SK-N-SH treated with all-trans-retinoic acid at 6 μM for 48 hours (cell line): ENCODE results near the gene PTPRT.

ENCODE experiments used
- ATAC-seq: fragments of 200-7000 bp; cut with Tn5 transposase; 3 replicates; pipeline ENCODE4 v1.9.1; 2020; ENCODE audit warnings: mild to moderate bottlenecking, moderate library complexity
- BACH2 ChIP-seq: fragments of 250-450 bp; sonication (Bioruptor Pico); IDR thresholded peaks from 2 replicates; pipeline ENCODE4 v1.9.0; 2021; ENCODE audit warnings: mild to moderate bottlenecking, borderline replicate concordance
- CREB5 ChIP-seq: fragments of 250-450 bp; sonication (Bioruptor Pico); IDR thresholded peaks from 2 replicates; pipeline ENCODE4 v1.5.1; 2020; ENCODE audit warnings: low read depth, mild to moderate bottlenecking, moderate library complexity
- CSDC2 ChIP-seq: fragments of 250-450 bp; sonication (Bioruptor Pico); IDR thresholded peaks from 2 replicates; pipeline ENCODE4 v1.5.0; 2020; ENCODE audit warnings: mild to moderate bottlenecking, moderate library complexity
- CSRNP3 ChIP-seq: fragments of 250-450 bp; sonication (Bioruptor Pico); IDR thresholded peaks from 2 replicates; pipeline ENCODE4 v1.5.1; 2021; ENCODE audit warnings: mild to moderate bottlenecking, moderate library complexity
- ISL1 ChIP-seq: fragments of 250-450 bp; sonication (Bioruptor Pico); IDR thresholded peaks from 2 replicates; pipeline ENCODE4 v2.1.2; 2022; ENCODE audit warnings: mild to moderate bottlenecking, moderate library complexity
- OSR1 ChIP-seq: fragments of 250-450 bp; sonication (Bioruptor Pico); IDR thresholded peaks from 2 replicates; pipeline ENCODE4 v1.8.0; 2022; ENCODE audit warnings: moderate library complexity, mild to moderate bottlenecking, inconsistent platforms
- POU6F1 ChIP-seq: fragments of 250-450 bp; sonication (Bioruptor Pico); IDR thresholded peaks from 2 replicates; pipeline ENCODE4 v1.8.0; 2021; ENCODE audit warnings: low read depth, mild to moderate bottlenecking, moderate library complexity, borderline replicate concordance
- PPARA ChIP-seq: fragments of 250-450 bp; sonication (Bioruptor Pico); IDR thresholded peaks from 2 replicates; pipeline ENCODE4 v1.5.0; 2020; ENCODE audit warnings: mild to moderate bottlenecking, borderline replicate concordance
- RARB ChIP-seq: fragments of 250-450 bp; sonication (Bioruptor Pico); IDR thresholded peaks from 2 replicates; pipeline ENCODE4 v1.8.0; 2021; ENCODE audit warnings: mild to moderate bottlenecking, moderate library complexity
- SNAI2 ChIP-seq: fragments of 250-450 bp; sonication (Bioruptor Pico); IDR thresholded peaks from 2 replicates; pipeline ENCODE4 v1.5.0; 2020; ENCODE audit warnings: mild to moderate bottlenecking, moderate library complexity
- TCF4 ChIP-seq: fragments of 250-450 bp; sonication (Bioruptor Pico); IDR thresholded peaks from 2 replicates; pipeline ENCODE4 v1.8.0; 2021; ENCODE audit warnings: mild to moderate bottlenecking, moderate library complexity, borderline replicate concordance
- TOX ChIP-seq: fragments of 250-450 bp; sonication (Bioruptor Pico); IDR thresholded peaks from 2 replicates; pipeline ENCODE4 v1.8.0; 2021; ENCODE audit warnings: mild to moderate bottlenecking, moderate library complexity, borderline replicate concordance
- TSHZ2 ChIP-seq: fragments of 250-450 bp; sonication (Bioruptor Pico); IDR thresholded peaks from 2 replicates; pipeline ENCODE4 v1.5.0; 2020; ENCODE audit warnings: mild to moderate bottlenecking, moderate library complexity
- ZC3H10 ChIP-seq: fragments of 250-450 bp; sonication (Bioruptor Pico); IDR thresholded peaks from 2 replicates; pipeline ENCODE4 v1.5.1; 2021; ENCODE audit warnings: mild to moderate bottlenecking, moderate library complexity
- ZFP3 ChIP-seq: fragments of 250-450 bp; sonication (Bioruptor Pico); IDR thresholded peaks from 2 replicates; pipeline ENCODE4 v1.5.0; 2020; ENCODE audit warnings: mild to moderate bottlenecking, moderate library complexity
- ZFP30 ChIP-seq: fragments of 450-650 bp; formaldehyde crosslinking; IDR thresholded peaks from 2 replicates; pipeline ENCODE4 v1.5.0; 2022; ENCODE audit warnings: mild to moderate bottlenecking, moderate library complexity
- ZNF565 ChIP-seq: fragments of 450-650 bp; formaldehyde crosslinking; conservative IDR thresholded peaks from 2 replicates; pipeline ENCODE4 v1.5.0; 2020; ENCODE audit warnings: low read depth, mild to moderate bottlenecking, moderate library complexity
- ZNF70 ChIP-seq: fragments of 450-650 bp; formaldehyde crosslinking; IDR thresholded peaks from 2 replicates; pipeline ENCODE4 v1.5.0; 2020; ENCODE audit warnings: mild to moderate bottlenecking, moderate library complexity
- ZNF8 ChIP-seq: fragments of 450-650 bp; formaldehyde crosslinking; IDR thresholded peaks from 2 replicates; pipeline ENCODE4 v1.5.0; 2020; ENCODE audit warnings: mild to moderate bottlenecking, moderate library complexity

Gene PTPRT

GRCh38 chr20:42085366-42085765 is 1104.3 kb downstream of the PTPRT start:
- no peak for ATAC-seq
- TF ChIP-seq POU6F1 (CRISPR knock-in tag) (no peak), PPARA (CRISPR knock-in tag) (no peak), BACH2 (CRISPR knock-in tag) (no peak), CSDC2 (CRISPR knock-in tag) (no peak), TCF4 (CRISPR knock-in tag) (no peak), CREB5 (CRISPR knock-in tag) (no peak), CSRNP3 (CRISPR knock-in tag) (no peak), ZFP30 (CRISPR knock-in tag) (no peak), ZC3H10 (CRISPR knock-in tag) (no peak), TSHZ2 (CRISPR knock-in tag) (no peak), OSR1 (CRISPR knock-in tag) (no peak), ZNF8 (CRISPR knock-in tag) (no peak), ZNF70 (CRISPR knock-in tag) (no peak), RARB (CRISPR knock-in tag) (no peak), ISL1 (CRISPR knock-in tag) (no peak), ZFP3 (CRISPR knock-in tag) (no peak), TOX (CRISPR knock-in tag) (no peak), SNAI2 (CRISPR knock-in tag) (no peak)
- TF ChIP-seq, all 23 proteins: peak for 0

GRCh38 chr20:42083280-42083679 is 1106.4 kb downstream of the PTPRT start:
- no peak for ATAC-seq
- 0 out of 2 replicates have a peak, but pooled peaks have one; percentile 29 for TF ChIP-seq ZNF70 (CRISPR knock-in tag)
- no peak for TF ChIP-seq CSRNP3 (CRISPR knock-in tag)
- TF ChIP-seq, all 23 proteins: peak for 1

GRCh38 chr20:42082611-42083010 is 1107.1 kb downstream of the PTPRT start:
- peak; percentile 37; the same call in 1 of the 3 replicates for ATAC-seq
- TF ChIP-seq TSHZ2 (CRISPR knock-in tag) (peak; percentile 89), ZNF565 (CRISPR knock-in tag) (no peak), OSR1 (CRISPR knock-in tag) (no peak), SNAI2 (CRISPR knock-in tag) (0 out of 2 replicates have a peak, but pooled peaks have one; percentile 20), ZC3H10 (CRISPR knock-in tag) (no peak), ZNF70 (CRISPR knock-in tag) (0 out of 2 replicates have a peak, but pooled peaks have one; percentile 19), TCF4 (CRISPR knock-in tag) (peak; percentile 94)
